ENCODE data around the gene GRPEL2. TPM values are rescaled to one million over a fixed set of nuclear protein-coding genes. Genes with fewer than 3 reads are reported as not detected.

The GRPEL2 gene
- total and polyA plus RNA-seq, 2 of the 8 experiments (the other 6 are each of a cell fraction or from before 2014, with no cell fraction given) = 11.2 to 52.2 TPM

DNA sequence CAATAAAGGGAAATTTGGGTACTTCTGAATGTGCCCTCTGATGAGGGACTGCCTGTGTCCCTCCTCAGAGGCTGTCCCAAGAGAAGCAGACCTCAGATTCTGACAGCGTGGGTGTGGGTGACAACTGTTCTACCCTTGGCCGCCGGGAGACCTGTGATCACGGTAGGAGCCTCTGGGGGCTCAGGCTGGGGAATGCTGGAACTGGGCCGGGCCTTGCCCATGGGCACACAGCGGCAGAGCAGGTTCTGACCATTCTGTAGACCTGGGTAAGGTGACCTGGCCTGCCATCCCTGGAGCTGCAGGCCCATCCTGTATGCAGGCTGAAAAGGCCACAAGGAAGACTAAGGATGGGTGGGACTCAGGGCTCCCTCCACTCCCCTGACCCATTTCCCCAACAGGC, 29.5 kb upstream of the GRPEL2 start (continued):
- TF ChIP-seq CHD7 (IDR thresholded peaks at IDR 0.05; ENCODE audit: insufficient replicate concordance, low read length) (no peak), JUN (IDR thresholded peaks at IDR 0.05; ENCODE audit: low read depth, low read length) (no peak), KDM1A (IDR thresholded peaks at IDR 0.05; ENCODE audit: borderline replicate concordance, low read length) (no peak), RFX5 (IDR thresholded peaks at IDR 0.05; ENCODE audit: borderline replicate concordance, low read depth, low read length) (no peak), GTF2F1 (IDR thresholded peaks at IDR 0.05; ENCODE audit: borderline replicate concordance, low read depth, low read length) (no peak), TAF7 (optimal IDR thresholded peaks at IDR 0.05; ENCODE audit: borderline replicate concordance, low read depth, low read length) (no peak), RNF2 (IDR thresholded peaks at IDR 0.05; ENCODE audit: borderline replicate concordance, low read depth, low read length, missing control alignments, poor library complexity, severe bottlenecking) (no peak)
- TF ChIP-seq, protein P1, sequence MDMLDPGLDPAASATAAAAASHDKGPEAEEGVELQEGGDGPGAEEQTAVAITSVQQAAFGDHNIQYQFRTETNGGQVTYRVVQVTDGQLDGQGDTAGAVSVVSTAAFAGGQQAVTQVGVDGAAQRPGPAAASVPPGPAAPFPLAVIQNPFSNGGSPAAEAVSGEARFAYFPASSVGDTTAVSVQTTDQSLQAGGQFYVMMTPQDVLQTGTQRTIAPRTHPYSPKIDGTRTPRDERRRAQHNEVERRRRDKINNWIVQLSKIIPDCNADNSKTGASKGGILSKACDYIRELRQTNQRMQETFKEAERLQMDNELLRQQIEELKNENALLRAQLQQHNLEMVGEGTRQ (IDR thresholded peaks at IDR 0.05; ENCODE audit: low read length) = no peak

All from H1 (cell line).